RPMI8226 (cell line): Measurements from ENCODE around the gene RNF166.

Experiments used
- DNase-seq: peaks from one replicate; pipeline ENCODE4 v3.0.0-alpha.2; 2015

Gene RNF166

GRCh38 chr16:88706229-88706964, at the start of gene RNF166, which contains the start of gene CTU2:
Gene RNF166 (minus strand): TSS chr16:88706408. CDS start chr16:88706325, 83 bp downstream.
Gene CTU2 (plus strand): TSS chr16:88706503. CDS start chr16:88706531, 28 bp downstream.
- DNase-seq: peak; percentile 91

DNA sequence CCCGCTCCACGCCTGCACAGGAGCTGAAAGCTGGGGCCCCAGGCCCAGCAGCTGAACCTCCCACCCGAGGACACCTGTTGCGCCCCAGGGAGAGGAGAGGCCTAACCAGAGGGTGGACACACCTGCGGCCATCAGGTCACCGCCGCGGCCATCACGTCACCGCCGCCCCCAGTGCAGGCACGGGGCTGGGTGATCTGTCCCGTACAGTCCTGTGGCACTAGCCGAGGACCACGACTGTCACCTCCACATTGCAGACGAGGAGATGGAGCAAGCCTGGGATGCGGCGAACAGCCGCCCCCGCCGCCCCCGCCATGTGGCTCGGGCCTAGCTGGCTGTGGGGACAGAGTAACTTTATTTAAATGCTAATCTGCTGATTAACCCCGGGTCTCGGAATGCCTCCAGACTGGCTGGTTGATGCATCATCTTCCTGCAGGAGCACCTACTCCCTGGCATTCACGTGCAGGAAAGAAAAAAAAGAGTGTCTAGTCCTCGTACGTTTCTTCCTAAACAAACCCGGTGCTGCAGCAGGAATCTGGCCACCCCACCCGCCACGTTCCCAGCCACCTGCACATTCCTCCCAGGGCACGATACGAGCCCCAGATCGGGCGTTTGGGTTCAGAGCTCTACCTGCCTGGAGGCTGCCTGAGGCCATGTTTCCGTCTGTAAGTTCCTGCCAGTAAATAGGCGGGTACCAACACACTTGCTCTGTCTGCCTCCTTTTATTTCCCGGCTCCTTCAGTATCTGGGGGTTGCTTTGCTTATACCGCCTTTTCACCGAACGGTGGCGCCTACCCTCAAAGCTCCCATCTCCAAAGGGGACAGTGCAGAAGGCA, 48.9 kb upstream of the RNF166 start:
- DNase-seq: no peak

- DNase-seq: no peak
Observed at GRCh38 chr16:88754109-88754911, 48.1 kb upstream of the RNF166 start.

GRCh38 chr16:88753602-88754001, 47.4 kb upstream of the RNF166 start:
- no peak for DNase-seq

DNA sequence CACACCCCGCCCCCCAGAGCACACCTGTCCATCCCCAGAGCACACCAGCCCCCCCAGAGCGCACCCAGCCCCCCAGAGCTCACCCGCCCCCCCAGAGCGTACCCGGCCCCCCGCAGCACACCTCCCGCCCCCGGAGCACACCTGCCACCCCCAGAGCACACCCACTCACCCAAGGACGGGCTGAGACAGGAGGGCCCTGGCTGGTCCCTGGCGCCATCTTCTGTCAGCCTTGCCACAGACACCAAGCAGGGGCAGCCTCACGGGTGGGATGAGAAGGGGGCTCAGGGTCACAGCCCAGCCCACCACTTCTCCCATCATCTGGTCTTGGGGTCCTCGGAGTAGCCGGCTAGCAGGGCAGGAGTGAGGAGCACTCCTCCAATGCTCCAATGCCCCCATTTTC, 47.0 kb upstream of the RNF166 start:
- no peak for DNase-seq

DNA sequence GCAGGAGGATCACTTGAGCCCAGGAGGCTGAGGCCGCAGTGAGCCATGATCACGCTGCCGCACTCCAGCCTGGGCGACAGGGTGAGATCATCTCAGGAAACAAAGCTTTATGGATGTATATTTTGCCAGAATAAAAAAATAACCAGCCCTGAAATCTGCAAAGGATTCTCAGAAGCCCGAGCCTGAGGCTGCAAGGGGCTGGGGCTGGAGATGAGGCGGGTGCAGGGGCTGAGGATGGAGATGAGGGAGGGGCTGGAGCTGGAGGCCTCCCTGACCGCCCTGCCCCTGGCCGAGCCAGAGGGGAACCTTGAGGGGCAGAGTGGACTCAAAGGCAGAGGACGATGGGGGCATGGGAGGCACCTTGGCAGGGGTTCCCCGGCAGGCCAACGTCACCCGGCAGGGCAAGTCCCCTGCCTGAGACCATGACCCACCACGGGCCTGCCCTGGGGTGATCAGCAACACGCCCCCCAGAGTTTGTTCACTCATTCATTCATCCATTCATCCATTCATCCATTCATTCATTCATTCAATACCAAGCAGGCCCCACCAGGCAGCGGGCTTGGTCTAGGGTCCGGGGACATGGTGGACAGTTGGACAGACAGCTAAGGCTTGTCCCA, 46.3 kb upstream of the RNF166 start:
- no peak for DNase-seq

- DNase-seq: no peak
Observed at GRCh38 chr16:88750854-88751253, 44.6 kb upstream of the RNF166 start.

GRCh38 chr16:88749358-88749757, 43.1 kb upstream of the RNF166 start:
- DNase-seq: no peak

DNA sequence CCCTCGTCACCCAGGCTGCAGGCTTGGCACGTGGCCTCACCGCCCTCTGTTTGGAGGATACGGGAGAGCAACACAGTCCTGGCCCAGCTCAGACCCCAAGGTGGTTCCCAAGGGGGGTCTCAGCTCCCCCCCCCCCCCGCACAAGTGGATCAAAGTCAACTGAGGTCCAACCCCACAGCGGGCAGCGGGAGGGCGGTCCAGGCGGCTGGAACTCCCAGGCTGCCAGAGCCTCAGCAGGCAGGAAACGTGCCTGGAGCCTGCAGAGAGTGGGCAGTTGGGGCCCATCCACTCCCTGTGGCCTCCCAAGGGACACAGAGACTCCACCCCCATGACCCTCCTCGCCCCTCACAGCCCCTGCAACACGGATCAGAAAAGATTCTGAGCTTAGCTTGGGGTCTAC, 42.2 kb upstream of the RNF166 start:
- no peak for DNase-seq

GRCh38 chr16:88747588-88748301, 41.5 kb upstream of the RNF166 start:
- peak; percentile 67 for DNase-seq

- DNase-seq: no peak
Observed at GRCh38 chr16:88746506-88746905, 40.3 kb upstream of the RNF166 start.

DNA sequence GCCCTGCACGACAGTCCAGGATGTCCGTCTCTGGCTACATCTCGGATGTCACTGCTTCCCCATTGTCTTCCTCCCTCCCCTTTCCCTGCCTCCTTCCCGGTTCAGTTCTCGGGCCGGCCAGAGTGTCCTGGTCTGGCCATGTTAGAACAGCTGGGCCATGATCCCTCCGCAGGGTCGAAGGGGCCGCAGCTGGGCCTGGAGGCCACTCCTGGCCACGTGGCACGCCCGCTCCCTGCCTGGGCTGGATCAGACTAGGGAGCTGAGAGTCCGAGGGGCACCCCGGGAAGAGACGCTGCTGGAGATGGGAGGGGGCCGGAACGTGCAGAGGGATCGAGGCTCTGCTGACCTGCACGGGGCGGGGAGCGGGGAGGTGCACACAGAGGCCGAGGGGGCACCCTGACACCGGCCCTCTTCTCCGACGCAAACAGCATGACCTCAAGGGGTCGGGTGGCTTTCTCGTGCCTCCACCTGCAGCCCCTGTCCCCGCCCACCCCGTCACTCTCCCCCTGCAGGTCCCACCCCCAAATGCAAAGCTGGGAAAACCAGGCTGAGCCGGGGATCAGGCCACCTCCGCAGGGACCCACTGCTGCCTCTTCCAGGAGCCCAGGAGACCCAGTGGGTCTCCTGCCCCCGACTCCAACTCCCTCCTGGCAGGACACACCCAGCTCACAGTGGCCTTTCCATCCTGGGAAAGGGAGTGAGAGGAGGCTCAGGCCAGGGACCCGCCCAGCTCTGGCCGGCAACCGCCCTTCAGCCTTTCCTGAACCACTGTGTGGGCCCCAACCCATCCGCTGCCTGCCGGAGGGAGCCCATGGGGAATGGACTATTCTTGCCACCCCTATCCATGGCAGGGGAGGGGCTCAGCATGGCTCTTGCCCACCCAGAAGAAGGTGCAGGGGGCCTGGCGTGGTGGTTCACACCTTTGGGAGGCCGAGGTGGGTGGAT, 38.6 kb upstream of the RNF166 start:
- DNase-seq: no peak

GRCh38 chr16:88743693-88744576, 37.7 kb upstream of the RNF166 start:
- DNase-seq: peak; percentile 46

DNA sequence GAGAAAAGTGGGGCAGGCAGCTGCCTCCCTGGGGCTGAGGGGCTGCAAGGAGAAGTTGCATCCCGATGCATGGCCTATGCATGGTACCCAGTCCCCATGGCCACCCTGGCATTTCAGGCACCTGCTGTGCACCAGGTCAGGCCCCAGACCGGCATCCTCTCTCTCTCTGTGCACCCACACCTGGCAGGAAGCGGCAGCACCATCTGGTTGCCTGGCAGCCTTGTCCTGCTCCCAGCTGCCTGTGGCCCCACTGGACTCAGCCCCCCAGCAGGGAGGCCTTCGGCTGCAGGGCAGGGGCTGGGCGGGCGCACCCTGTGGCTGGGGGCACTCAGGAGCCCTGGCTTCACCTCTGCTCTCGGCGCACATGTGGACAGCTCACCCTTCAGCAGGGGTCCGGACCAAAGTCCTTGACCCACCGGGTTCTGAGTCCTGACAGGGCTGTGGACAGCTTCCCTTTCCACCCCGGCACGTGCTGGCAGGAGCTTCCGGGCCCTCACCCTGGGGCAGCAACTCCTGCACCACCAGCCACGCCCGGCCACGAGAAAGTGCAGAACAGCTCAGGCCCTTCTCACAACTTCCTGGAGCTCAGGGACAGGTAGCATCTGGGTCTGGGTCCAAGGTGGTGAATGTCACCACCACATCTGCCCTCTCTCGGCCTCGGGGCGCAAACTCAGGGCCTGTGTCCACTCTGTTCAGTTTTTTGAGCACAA, 36.8 kb upstream of the RNF166 start:
- DNase-seq: no peak

- DNase-seq: no peak
Observed at GRCh38 chr16:88741368-88741767, 35.2 kb upstream of the RNF166 start.

DNA sequence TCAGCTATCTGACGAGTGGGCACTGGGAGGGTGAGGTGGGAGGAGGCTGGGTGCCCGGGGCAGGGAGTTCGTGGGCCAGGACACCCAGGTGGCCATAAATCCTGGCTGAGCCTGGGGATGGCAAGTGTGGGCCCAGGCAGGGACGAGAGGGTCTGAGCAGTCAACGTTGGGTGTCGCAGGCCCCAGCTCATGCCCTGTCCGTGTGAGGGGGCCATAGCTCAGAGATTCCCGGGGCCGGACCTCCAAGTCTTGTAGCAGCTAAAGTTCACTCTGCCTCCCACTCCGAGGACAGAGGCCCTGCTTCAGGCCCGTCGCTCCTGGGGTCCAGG, 34.5 kb upstream of the RNF166 start:
- DNase-seq: no peak

GRCh38 chr16:88739977-88740726, 33.9 kb upstream of the RNF166 start:
- no peak for DNase-seq

GRCh38 chr16:88739139-88739976, 33.1 kb upstream of the RNF166 start:
- no peak for DNase-seq
